H1 (cell line): Measurements from ENCODE around the gene MRPL54. TPM values are rescaled to one million over a fixed set of nuclear protein-coding genes. Genes with fewer than 3 reads are reported as not detected.
"Not testable (repeated sequence)": the region's sequence is repeated elsewhere in the genome, so short reads cannot be mapped to it uniquely, and the experiment has no call there.

Experiments
- CTCF ChIA-PET: fragments of 300-600 bp; sonication (Branson Sonifier 250); formaldehyde crosslinking; loops from one replicate; lab custom pipeline; 2021; ENCODE audit not compliant: partially characterized antibody; lab: Charles Lee
- POLR2A ChIA-PET: fragments of 300-600 bp; sonication (Branson Sonifier 250); formaldehyde crosslinking; loops from one replicate; lab custom pipeline; 2021; ENCODE audit warnings: inconsistent platforms; ENCODE audit not compliant: partially characterized antibody; lab: Charles Lee
- DNase-seq, 2 experiments: peaks; one replicate each; pipeline versions ENCODE4 v3.0.0 to v3.0.0-alpha.2; 2010 to 2022; ENCODE audit warnings: low spot score in 2 of 2, low read depth in 1 of 2, mixed read lengths in 1 of 2
- FAIRE-seq: peaks from 2 replicates; lab custom pipeline; 2011; peaks lifted over from hg19 to GRCh38; lab: Jason Lieb, UNC
- H2AFZ ChIP-seq: 2 replicates; pipeline ENCODE4 v1.8.1; 2012; ENCODE audit warnings: low read length, inconsistent platforms
- H2AK5ac ChIP-seq: 2 replicates; pipeline ENCODE4 v1.6.1; 2013; ENCODE audit warnings: low read depth, low read length
- H2BK120ac ChIP-seq: replicated peaks from 2 replicates; pipeline ENCODE3; 2013; ENCODE audit warnings: low read depth, low read length, inconsistent platforms
- H2BK12ac ChIP-seq: 2 replicates; pipeline ENCODE4 v1.6.1; 2013; ENCODE audit warnings: low read depth, low read length
- H2BK15ac ChIP-seq: 2 replicates; pipeline ENCODE4 v1.6.1; 2013; ENCODE audit warnings: low read length
- H2BK20ac ChIP-seq: 2 replicates; pipeline ENCODE4 v1.6.1; 2013; ENCODE audit warnings: low read length
- H2BK5ac ChIP-seq: 2 replicates; pipeline ENCODE4 v1.6.1; 2013; ENCODE audit warnings: low read depth, low read length
- H3K14ac ChIP-seq: 2 replicates; pipeline ENCODE4 v1.6.1; 2013; ENCODE audit warnings: inconsistent platforms; ENCODE audit not compliant: insufficient read length
- H3K18ac ChIP-seq: 2 replicates; pipeline ENCODE4 v1.6.1; 2013; ENCODE audit warnings: low read length; ENCODE audit errors: extremely low read depth
- H3K23ac ChIP-seq: 2 replicates; pipeline ENCODE4 v1.6.1; 2013; ENCODE audit warnings: inconsistent platforms; ENCODE audit not compliant: insufficient read length
- H3K23me2 ChIP-seq: 2 replicates; pipeline ENCODE4 v1.6.1; 2013; ENCODE audit warnings: low read depth, low read length
- H3K27ac ChIP-seq: 2 replicates; pipeline ENCODE4 v1.6.1; 2011; ENCODE audit warnings: low read depth, low read length, inconsistent platforms
- H3K27me3 ChIP-seq, 4 experiments: replicated peaks in 1 of 4; 1 replicate in 1 of 4; 2 replicates in 3 of 4; pipeline versions ENCODE4 v1.6.1 to v1.8.1; 2011 to 2013; ENCODE audit warnings: low read length in 3 of 4, mild to moderate bottlenecking in 3 of 4, inconsistent platforms in 2 of 4, mixed read lengths in 2 of 4, moderate library complexity in 1 of 4; ENCODE audit not compliant: control insufficient read depth in 3 of 4, insufficient read depth in 3 of 4; ENCODE audit errors: extremely low read depth in 1 of 4
- H3K36me3 ChIP-seq, 4 experiments: 2 replicates each; pipeline versions ENCODE4 v1.6.1 to v1.8.1; 2011 to 2013; ENCODE audit warnings: mild to moderate bottlenecking in 4 of 4, low read length in 3 of 4, moderate library complexity in 2 of 4, control low read depth in 1 of 4, inconsistent platforms in 1 of 4; ENCODE audit not compliant: insufficient read depth in 4 of 4, control insufficient read depth in 2 of 4
- H3K4ac ChIP-seq: replicated peaks from 2 replicates; pipeline ENCODE3; 2013; ENCODE audit warnings: low read length, low read depth, mixed read lengths, inconsistent platforms; ENCODE audit not compliant: insufficient read length
- H3K4me1 ChIP-seq, 4 experiments: replicated peaks in 1 of 4; 1 replicate in 1 of 4; 2 replicates in 3 of 4; pipeline versions ENCODE4 v1.6.1 to v1.8.1; 2011 to 2013; ENCODE audit warnings: low read length in 3 of 4, inconsistent platforms in 2 of 4, mixed read lengths in 1 of 4; ENCODE audit not compliant: insufficient read depth in 4 of 4, control insufficient read depth in 3 of 4
- H3K4me2 ChIP-seq, 2 experiments: 2 replicates each; pipeline versions ENCODE4 v1.6.1 to v1.8.1; 2011 to 2013; ENCODE audit warnings: low read depth in 2 of 2, low read length in 2 of 2, control low read depth in 1 of 2, inconsistent platforms in 1 of 2, mild to moderate bottlenecking in 1 of 2; ENCODE audit not compliant: insufficient read depth in 1 of 2
- H3K4me3 ChIP-seq, 4 experiments: fragments of 200-600, 300-600 bp in 1 of 4; sonication (generic), shearing (Covaris generic), sonication (Bioruptor Twin) in 1 of 4; 2 replicates each; pipeline versions ENCODE4 v1.5.1 to v1.8.1; 2011 to 2016; ENCODE audit warnings: low read length in 4 of 4, low read depth in 3 of 4, control low read depth in 2 of 4, inconsistent platforms in 2 of 4, mild to moderate bottlenecking in 2 of 4, mixed read lengths in 1 of 4, moderate library complexity in 1 of 4; ENCODE audit not compliant: insufficient read depth in 2 of 4; ENCODE audit errors: extremely low read depth in 1 of 4
- H3K56ac ChIP-seq: replicated peaks from 2 replicates; pipeline ENCODE3; 2013; ENCODE audit warnings: low read depth, mild to moderate bottlenecking, mixed read lengths, low read length, inconsistent platforms; ENCODE audit not compliant: insufficient read length
- H3K79me1 ChIP-seq: 2 replicates; pipeline ENCODE4 v1.6.1; 2013; ENCODE audit warnings: low read depth, low read length, control low read depth
- H3K79me2 ChIP-seq, 2 experiments: 2 replicates each; pipeline versions ENCODE4 v1.6.1 to v1.8.1; 2012 to 2013; ENCODE audit warnings: low read length in 2 of 2, mild to moderate bottlenecking in 2 of 2, inconsistent platforms in 1 of 2; ENCODE audit not compliant: insufficient read depth in 2 of 2, control insufficient read depth in 1 of 2
- H3K9ac ChIP-seq, 4 experiments: replicated peaks in 1 of 4; 1 replicate in 1 of 4; 2 replicates in 3 of 4; pipeline versions ENCODE4 v1.6.1 to v1.8.1; 2011 to 2013; ENCODE audit warnings: low read depth in 3 of 4, low read length in 3 of 4, control low read depth in 2 of 4, mild to moderate bottlenecking in 2 of 4, moderate library complexity in 2 of 4, inconsistent platforms in 1 of 4; ENCODE audit errors: extremely low read depth in 1 of 4
- H3K9me3 ChIP-seq, 2 experiments: 2 replicates each; pipeline versions ENCODE4 v1.6.1 to v1.8.1; 2012 to 2013; ENCODE audit warnings: mild to moderate bottlenecking in 2 of 2, moderate library complexity in 2 of 2, control low read depth in 1 of 2, inconsistent platforms in 1 of 2, low read depth in 1 of 2, low read length in 1 of 2, mixed read lengths in 1 of 2; ENCODE audit not compliant: insufficient read depth in 2 of 2
- H4K20me1 ChIP-seq, 2 experiments: replicated peaks in 1 of 2; 2 replicates each; pipeline versions ENCODE3 to v1.8.1; 2011 to 2013; ENCODE audit warnings: inconsistent platforms in 2 of 2, low read length in 2 of 2, mild to moderate bottlenecking in 1 of 2; ENCODE audit not compliant: insufficient read depth in 2 of 2, control insufficient read depth in 1 of 2
- H4K5ac ChIP-seq: 2 replicates; pipeline ENCODE4 v1.6.1; 2013; ENCODE audit warnings: low read length, low read depth, mixed read lengths, inconsistent platforms; ENCODE audit not compliant: insufficient read length
- H4K8ac ChIP-seq: 2 replicates; pipeline ENCODE4 v1.8.0; 2013; ENCODE audit warnings: mild to moderate bottlenecking, moderate library complexity, low read length, inconsistent platforms; ENCODE audit not compliant: insufficient read depth; ENCODE audit errors: extremely low read depth
- H4K91ac ChIP-seq: replicated peaks from 2 replicates; pipeline ENCODE3; 2013; ENCODE audit warnings: low read length, mixed read lengths, inconsistent platforms; ENCODE audit not compliant: insufficient read length
- BACH1 ChIP-seq: IDR thresholded peaks from 2 replicates; pipeline ENCODE4 v1.6.1; 2012; ENCODE audit warnings: low read length, improper control_type of control experiment
- CHD1 ChIP-seq: IDR thresholded peaks from 2 replicates; pipeline ENCODE4 v1.6.1; 2012; ENCODE audit warnings: low read depth, low read length, improper control_type of control experiment
- FOSL1 ChIP-seq: IDR thresholded peaks from 2 replicates; pipeline ENCODE4 v1.6.1; 2011; ENCODE audit warnings: mild to moderate bottlenecking, low read depth, low read length, moderate library complexity; ENCODE audit not compliant: insufficient read depth
- KDM1A ChIP-seq: fragments of 200-600, 300-600 bp; sonication (generic); IDR thresholded peaks from 2 replicates; pipeline ENCODE4 v1.7.1; 2016; ENCODE audit warnings: mild to moderate bottlenecking, low read length, borderline replicate concordance
- WGBS, 2 experiments: shearing (Covaris generic) in 1 of 2; methylation state at CpG; one replicate each; pipeline versions ENCODE4 v1.1.6 to v1.1.7; 2013 to 2015; ENCODE audit warnings: low lambda C conversion rate in 2 of 2, mixed read lengths in 2 of 2, inconsistent platforms in 1 of 2, low coverage in 1 of 2, missing lambda C conversion rate in 1 of 2; ENCODE audit not compliant: insufficient replicate concordance in 2 of 2, insufficient coverage in 1 of 2, insufficient read length in 1 of 2; ENCODE audit errors: extremely low coverage in 1 of 2, missing lambda C conversion rate in 1 of 2; 5-methylcytosine and 5-hydroxymethylcytosine counted together
- polyA plus RNA-seq, 7 experiments: library from polyadenylated mRNA; depleted of rRNA in 3 of 7; stranded (reverse) in 5 of 7; unstranded in 2 of 7; fragments of >200 nt in 5 of 7; fragments of 200-250 nt in 2 of 7; gene quantifications; 1 replicate in 5 of 7; 2 replicates in 1 of 7; 4 replicates in 1 of 7; pipeline versions ENCODE4 v1.2.1 to v1.2.3, GENCODE V29; 2011 to 2013; ENCODE audit warnings: missing spikeins in 2 of 7, mixed read lengths in 2 of 7
- total RNA-seq: library from RNA; stranded (reverse); fragmentation: NEBNext Ultra II Directional; extraction: Animal tissue kit (Norgen Biotek cat#: 25700); gene quantifications from 2 replicates; pipeline ENCODE4 v1.2.1, GENCODE V29; 2021

The MRPL54 gene
- total and polyA plus RNA-seq, 2 of the 8 experiments (the other 6 are each of a cell fraction or from before 2014, with no cell fraction given) = 63.8 to 72.8 TPM

- no peak for TF ChIP-seq CHD1
- no peak for TF ChIP-seq BACH1
- TF ChIP-seq KDM1A = no peak
- no peak for TF ChIP-seq FOSL1
Measured at GRCh38 chr19:3765121-3765520, 2.6 kb downstream of the MRPL54 start (continued).

GRCh38 chr19:3765757-3766156 is 3.3 kb downstream of the MRPL54 start:
- not testable (repeated sequence) for H3K14ac ChIP-seq, H2BK5ac ChIP-seq, H2BK20ac ChIP-seq, H2BK12ac ChIP-seq, H3K4me1 ChIP-seq, H4K91ac ChIP-seq, H3K9ac ChIP-seq, H2AFZ ChIP-seq, H3K18ac ChIP-seq, H3K23me2 ChIP-seq, H4K8ac ChIP-seq, H3K79me2 ChIP-seq, H3K27me3 ChIP-seq, H4K5ac ChIP-seq, H3K27ac ChIP-seq, H3K36me3 ChIP-seq, H3K23ac ChIP-seq, H2BK120ac ChIP-seq, H2BK15ac ChIP-seq, H3K79me1 ChIP-seq, H3K56ac ChIP-seq, FAIRE-seq, H3K4ac ChIP-seq, H3K4me2 ChIP-seq, H3K4me3 ChIP-seq, H2AK5ac ChIP-seq, DNase-seq, H3K9me3 ChIP-seq
- ChIA-PET CTCF (interaction anchor here (0.6 to 0.7 kb wide), 3 partner anchors 31 to 1302 kb away, joined by 3 read pairs; no protein-coding TSS in a partner anchor), POLR2A (interaction anchor here (0.6 to 0.7 kb wide), 2 partner anchors 22 to 861 kb away, joined by 3 read pairs; no protein-coding TSS in a partner anchor)
- H4K20me1 ChIP-seq = peaks cover 0 to 11% of the 10 kb centered on the region in 2 experiments
- 96% methylated on average over 4 of the region's 5 CpGs; no CpG with 5 or more reads in 1 of the 2 experiments for WGBS, 2 experiments
